Kidney tubule cell (primary cell): ENCODE data around the gene SLC39A7.

Experiments
- DNase-seq: peaks from one replicate; pipeline ENCODE4 v3.0.0-alpha.2; 2018; ENCODE audit warnings: low spot score

Gene SLC39A7

DNA sequence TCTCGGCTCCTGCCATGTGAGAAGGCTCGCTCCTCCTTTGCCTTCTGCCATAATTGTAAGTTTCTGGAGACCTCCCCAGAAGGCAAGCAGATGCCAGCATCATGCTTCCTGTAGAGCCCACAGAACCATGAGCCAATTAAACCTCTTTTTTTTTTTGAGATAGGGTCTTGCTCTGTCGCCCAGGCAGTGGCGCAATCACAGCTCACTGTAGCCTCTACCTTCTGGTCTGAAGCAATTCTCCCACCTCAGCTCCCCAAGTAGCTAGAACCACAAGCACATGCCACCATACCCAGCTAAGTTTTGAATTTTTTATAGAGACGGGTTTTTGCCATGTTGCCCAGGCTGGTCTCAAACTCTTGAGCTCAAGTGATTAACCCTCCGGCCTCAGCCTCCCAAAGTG, 36.2 kb downstream of the SLC39A7 start:
- DNase-seq = no peak

DNA sequence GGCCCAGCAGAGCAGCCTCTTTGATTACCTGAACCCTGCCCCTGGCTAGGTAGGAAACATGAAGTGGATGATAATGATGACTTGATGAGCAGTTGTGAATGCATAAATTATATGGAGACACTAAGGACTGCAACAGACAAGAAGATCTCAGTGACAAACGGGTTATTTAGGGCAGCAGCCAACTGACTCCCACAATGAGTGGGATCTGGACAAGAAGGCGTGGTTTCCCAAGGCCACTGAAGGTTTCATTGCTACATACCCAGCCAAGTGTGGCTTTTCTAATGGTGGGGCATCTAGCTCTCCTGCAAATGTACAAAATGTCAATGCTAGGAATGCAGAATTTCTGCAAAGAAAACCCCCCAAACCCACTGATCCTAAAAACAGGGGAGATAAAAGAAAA, 37.1 kb downstream of the SLC39A7 start:
- DNase-seq = no peak

DNA sequence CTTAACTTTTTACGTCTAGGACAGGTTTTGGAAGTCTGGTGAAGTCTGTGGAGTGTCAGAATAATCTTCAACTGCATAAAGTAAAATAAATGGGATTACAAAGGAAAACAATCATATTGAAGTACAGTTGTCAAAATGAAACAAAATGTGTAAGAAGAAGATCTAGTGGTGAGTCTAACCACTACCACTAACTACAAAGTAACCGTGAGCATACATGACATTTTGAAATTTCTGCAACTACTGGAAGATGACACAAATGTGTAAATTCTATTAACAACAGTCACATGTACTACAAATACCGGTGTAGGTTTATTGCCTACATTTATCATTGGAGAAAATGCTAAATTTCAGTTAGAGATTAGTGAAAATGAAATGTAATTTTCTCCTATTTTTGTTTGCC, 41.3 kb downstream of the SLC39A7 start:
- DNase-seq = no peak

DNA sequence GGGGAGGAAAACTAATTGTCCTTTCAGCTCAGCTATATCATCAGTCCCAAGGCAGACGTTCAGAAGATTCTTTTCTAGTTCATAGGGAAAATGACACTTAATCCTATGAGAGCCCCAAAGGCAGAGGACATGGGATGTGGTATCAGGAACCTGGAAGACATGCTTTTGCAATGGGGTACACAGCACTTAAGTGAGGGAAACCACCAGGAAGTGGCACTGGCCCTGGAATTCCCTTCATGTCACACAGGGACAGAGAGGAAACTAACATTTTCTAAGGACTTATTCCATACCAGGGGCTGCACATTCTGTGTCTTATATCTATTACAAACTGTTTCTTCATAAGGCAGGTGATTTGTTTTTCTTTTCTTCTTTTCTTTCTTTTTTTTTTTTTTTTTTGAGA, 42.8 kb downstream of the SLC39A7 start:
- no peak for DNase-seq

DNA sequence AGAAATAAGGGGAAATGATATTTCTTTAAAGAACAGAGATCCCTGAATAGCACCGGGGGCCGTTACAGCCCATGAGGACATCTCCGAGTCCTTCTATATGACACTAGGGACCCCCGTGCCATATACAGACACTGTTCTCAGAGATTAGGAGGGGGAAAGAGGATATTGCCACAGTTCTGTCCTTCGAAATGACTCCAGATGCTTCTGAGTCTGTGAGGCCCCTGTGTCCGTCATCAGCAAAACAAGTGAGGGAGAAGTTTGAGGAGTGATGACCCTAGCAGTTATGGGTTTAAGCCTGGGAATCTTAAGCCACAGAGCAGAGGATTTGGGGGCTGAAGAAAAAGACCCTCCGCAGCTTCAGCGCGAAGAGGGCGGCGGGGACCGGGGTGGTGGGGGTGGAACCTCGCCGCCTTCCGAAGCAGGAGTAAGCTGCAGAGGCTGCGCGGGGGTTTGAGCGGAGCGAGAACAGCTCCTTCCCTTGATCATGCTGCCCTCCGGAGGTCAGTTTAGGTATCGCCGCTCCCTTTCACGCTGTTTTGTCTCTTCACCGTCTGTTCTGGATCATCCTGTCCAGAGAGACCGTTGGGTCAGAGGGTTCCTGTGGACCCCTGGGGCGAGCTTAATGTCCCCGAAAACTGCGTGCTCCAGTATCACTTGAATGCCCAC, 47.4 kb downstream of the SLC39A7 start:
- DNase-seq = peak; percentile 81

DNA sequence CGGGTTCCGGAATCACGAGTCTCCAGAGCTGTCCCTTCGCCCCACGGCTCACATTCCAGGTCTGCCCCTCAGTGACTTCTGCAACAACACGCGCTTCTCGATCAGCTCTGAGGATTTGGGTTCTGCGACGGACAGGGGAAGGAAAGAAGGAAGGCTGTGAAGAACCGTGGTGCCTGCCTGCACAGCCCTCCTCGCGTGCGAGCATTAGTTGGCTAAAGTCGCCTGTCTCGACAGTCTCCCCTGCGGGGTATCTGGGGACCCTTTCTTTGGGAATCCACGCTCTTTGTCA, 47.9 kb downstream of the SLC39A7 start:
- DNase-seq = no peak

DNA sequence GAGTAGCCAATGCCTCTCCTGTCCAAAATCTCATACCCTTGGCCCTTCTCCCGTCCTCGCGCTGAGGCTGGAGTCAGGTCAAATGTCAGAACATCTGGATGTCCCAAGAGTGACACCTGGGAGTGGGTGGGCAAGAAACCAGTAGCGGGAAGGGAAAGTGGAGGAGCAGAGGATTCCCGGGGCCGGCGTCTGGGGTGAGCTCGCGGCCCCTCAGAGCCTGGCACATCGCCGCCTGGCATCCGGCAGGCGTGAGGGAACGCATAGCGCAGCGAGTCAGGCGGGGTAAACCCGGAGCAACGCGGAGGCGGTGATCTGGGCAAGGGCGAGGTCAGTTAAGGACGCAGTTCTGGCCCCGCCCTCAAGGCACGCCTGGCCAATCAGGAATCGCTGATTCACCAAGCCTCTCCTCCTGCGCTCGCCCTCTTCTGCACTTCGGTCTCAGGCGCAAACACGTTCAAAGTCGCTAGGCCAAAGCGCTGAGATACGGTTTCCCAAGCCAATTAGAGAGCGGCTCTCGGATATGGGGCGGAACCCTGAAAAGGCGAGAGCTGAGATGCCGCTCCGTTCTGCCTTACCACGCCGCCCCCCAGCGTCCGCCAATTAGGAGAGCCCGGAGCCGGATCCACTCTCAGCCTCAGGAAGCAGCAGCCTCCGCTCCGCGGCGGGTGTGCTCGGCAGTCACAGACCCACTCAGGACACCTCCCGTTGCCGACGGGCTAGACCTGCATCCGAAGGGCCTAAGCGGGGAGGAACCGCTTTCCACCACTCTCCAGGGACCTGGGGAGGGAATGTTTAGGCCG, 48.5 kb downstream of the SLC39A7 start:
- peak; percentile 99 for DNase-seq

DNA sequence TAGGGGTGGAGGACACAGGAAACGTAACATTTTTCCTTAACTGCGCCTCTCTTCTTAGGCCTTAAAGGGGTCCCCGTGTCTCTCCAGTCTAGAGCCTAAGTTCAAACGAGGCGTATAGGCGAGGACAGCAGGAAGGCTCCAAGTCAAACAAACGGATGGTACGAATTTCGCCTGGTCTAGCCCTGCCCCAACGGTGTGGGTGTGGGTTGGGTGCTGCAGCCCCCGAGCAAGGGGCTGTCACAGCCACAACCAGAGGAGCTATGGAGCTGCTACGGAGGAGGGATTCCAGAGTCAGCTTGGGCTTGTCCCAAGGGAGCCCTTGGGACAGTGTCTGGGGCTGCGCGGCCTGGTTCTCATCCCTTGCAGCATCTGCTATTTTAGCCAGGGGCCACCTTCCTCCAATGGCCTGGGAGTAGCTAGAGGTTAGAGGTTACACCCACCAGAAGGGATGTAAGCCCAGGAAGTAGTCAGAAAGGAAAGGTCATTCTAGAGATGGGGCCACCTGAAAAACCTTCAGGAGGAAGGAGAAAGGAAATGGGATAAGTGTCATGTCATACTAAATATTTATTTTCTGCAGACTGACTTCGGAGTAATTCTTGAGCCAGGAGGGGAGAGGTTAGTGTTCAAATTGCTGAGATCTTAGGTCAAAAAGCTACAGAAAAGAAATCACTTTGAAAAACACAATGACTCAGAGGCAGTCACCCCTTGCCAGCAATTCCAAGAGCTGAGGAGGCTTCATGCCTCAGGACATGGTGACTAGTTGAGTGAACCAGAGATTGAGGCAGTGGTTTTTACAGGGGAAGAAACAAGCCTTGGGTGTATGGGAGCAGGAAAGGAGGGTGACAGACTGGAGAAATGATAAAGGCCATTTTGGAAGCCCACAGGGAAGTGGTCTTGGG, 49.3 kb downstream of the SLC39A7 start:
- peak; percentile 82 for DNase-seq

DNA sequence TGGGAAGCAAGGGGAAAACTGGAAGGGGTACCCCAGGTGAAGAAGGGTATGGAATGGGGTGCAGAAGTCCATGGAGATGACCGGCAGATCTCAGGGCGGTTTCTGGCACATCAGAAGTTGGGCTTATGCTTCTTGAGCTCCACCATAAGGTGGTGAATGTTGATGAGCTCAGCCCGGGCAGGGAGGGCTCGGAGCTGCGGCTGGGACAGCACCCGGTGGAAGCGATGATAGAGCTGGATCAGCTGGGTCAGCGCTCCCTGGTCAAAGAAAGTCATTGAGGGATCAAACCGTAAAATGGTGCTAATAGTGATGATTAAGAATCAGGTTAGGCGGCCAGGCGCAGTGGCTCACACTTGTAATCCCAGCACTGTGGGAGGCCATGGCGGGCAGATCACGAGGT, 50.1 kb downstream of the SLC39A7 start:
- DNase-seq = no peak

DNA sequence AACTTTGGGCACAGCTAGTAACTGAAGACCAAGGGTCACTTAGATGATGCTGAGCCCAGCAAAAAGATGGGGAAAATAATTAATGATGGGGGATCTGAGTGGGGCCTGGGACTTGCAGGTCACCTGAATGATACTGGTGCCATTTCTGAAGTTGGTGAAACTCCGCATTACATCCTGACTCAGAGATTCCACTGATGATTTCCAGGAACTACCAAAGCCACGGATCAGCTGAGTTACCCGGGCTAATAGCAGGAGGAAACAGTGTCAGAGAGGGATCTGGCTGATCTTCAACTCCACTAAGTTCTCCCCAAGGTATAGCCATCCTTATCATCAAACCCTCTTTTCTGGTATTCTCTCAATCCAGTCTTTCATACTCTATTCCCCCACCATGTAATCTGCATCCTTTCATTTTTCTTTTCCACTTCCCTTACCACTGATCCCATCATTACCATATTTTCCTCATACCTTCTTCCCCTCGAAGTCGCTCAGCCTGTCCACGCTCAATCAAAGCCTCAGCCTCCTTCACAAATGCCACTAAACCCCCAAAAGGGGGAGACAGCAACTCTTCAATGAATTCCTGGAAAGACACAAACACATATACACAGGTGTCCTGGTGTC, 50.8 kb downstream of the SLC39A7 start:
- no peak for DNase-seq

DNA sequence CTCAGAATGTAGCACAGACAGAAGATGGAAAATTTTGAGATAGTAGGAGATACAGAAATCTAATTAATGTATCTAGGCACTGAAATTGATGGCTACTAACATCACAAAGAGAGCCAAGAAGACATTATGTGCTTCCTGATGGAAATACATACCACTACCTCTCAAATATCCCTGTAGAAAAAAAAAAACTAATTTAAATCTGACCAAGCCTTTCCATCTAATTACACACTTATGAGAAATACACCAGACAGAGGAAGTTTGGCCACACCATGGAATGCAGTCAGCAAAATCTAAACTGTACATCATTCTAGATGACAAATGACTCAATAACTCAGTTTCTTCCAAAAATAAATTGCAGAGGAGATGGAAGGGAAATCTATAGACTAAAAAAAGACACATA, 52.1 kb downstream of the SLC39A7 start:
- DNase-seq = no peak
